ENCODE data around the gene CBX1.

The CBX1 gene

GRCh38 chr17:48024149-48025039, 76.9 kb downstream of the CBX1 start:
- no peak for DNase-seq

- DNase-seq: peak; percentile 65
Measured at GRCh38 chr17:48023400-48024148, 77.7 kb downstream of the CBX1 start.

GRCh38 chr17:48022901-48023300, 78.4 kb downstream of the CBX1 start:
- no peak for DNase-seq

- DNase-seq: no peak
Measured at GRCh38 chr17:48021934-48022333, 79.3 kb downstream of the CBX1 start.
